ENCODE data around the gene RNF4.
"Not testable (repeated sequence)": the region's sequence is repeated elsewhere in the genome, so short reads cannot be mapped to it uniquely, and the experiment has no call there.

DNA sequence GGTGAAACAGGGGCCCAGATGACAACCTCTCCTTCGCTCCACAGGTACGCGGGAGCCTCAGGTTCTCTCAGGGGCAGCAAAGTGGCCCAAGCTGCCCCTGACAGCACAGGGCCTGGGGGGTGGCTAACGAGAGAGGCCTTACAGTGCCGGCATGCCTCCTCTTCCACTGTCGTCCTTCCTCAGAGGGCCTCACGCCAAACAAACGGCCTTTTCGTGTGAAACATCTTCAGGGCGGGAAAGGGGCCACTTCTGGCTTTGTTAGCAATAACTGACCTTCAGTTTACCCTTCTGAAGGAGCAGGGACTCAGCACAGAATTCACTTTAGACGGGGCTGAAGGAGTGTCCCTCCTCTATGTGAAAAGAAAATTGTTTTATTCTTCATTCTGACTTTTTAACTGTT lies 46.0 kb downstream of the RNF4 start:
- not testable (repeated sequence) for TF ChIP-seq EZH2 (IDR thresholded peaks at IDR 0.05); POLR2AphosphoS5 (IDR thresholded peaks at IDR 0.05; ENCODE audit: borderline replicate concordance, low read depth, low read length)
